Caco-2 (cell line): ENCODE results near the gene ABCA6. TPM values are rescaled to one million over a fixed set of nuclear protein-coding genes. Genes with fewer than 3 reads are reported as not detected.

Experiments
- BruUV-seq: library from RNA; stranded (reverse); fragments of 400-500 nt; replicated peaks from 2 replicates; lab custom pipeline; 2021; lab: Mats Ljungman, UMichigan
- CTCF ChIA-PET: fragments of 300-600 bp; sonication (Branson Sonifier 250); formaldehyde crosslinking; loops from one replicate; lab custom pipeline; 2022; ENCODE audit warnings: antibody characterized with exemption; lab: Charles Lee
- POLR2A ChIA-PET: fragments of 300-600 bp; sonication (Branson Sonifier 250); formaldehyde crosslinking; loops from one replicate; lab custom pipeline; 2022; ENCODE audit warnings: antibody characterized with exemption; lab: Charles Lee
- DNase-seq, 2 experiments: peaks; one replicate each; pipeline versions ENCODE4 v3.0.0 to v3.0.0-alpha.2; 2020 to 2022
- H3K27me3 ChIP-seq: replicated peaks from 2 replicates; pipeline ENCODE4 v1.6.0; 2011; ENCODE audit warnings: low read length; ENCODE audit not compliant: control insufficient read depth, insufficient read depth
- H3K36me3 ChIP-seq: 2 replicates; pipeline ENCODE4 v1.5.1; 2011; ENCODE audit warnings: low read length; ENCODE audit not compliant: control insufficient read depth, insufficient read depth
- H3K4me1 ChIP-seq: fragments of 250-450 bp; sonication (Bioruptor Pico); 2 replicates; pipeline ENCODE4 v1.5.1; 2020; ENCODE audit warnings: mild to moderate bottlenecking
- H3K4me3 ChIP-seq: 2 replicates; pipeline ENCODE4 v1.5.1; 2011; ENCODE audit warnings: low read depth, mild to moderate bottlenecking, control low read depth, low read length
- H3K9me3 ChIP-seq: fragments of 250-450 bp; sonication (Bioruptor Pico); 2 replicates; pipeline ENCODE4 v1.5.1; 2020; ENCODE audit warnings: mild to moderate bottlenecking, moderate library complexity
- H3K27ac Mint-ChIP-seq: one replicate; pipeline ENCODE4 v1.8.0; 2022; ENCODE audit warnings: mixed read lengths; ENCODE audit not compliant: unreplicated experiment
- H3K27me3 Mint-ChIP-seq: one replicate; pipeline ENCODE4 v1.8.0; 2022; ENCODE audit warnings: mixed read lengths; ENCODE audit not compliant: insufficient read depth, unreplicated experiment
- H3K36me3 Mint-ChIP-seq: one replicate; pipeline ENCODE4 v1.8.0; 2022; ENCODE audit warnings: mild to moderate bottlenecking, mixed read lengths; ENCODE audit not compliant: insufficient read depth, unreplicated experiment
- H3K4me1 Mint-ChIP-seq: one replicate; pipeline ENCODE4 v1.8.0; 2022; ENCODE audit warnings: low read depth, mixed read lengths; ENCODE audit not compliant: unreplicated experiment
- H3K4me3 Mint-ChIP-seq: one replicate; pipeline ENCODE4 v1.8.0; 2022; ENCODE audit warnings: mild to moderate bottlenecking, moderate library complexity, mixed read lengths; ENCODE audit not compliant: unreplicated experiment
- H3K9me3 Mint-ChIP-seq: one replicate; pipeline ENCODE4 v1.8.0; 2022; ENCODE audit warnings: mixed read lengths; ENCODE audit not compliant: unreplicated experiment
- intact Hi-C: fragments of 100-400 bp; cut with micrococcal nuclease; formaldehyde crosslinking; loops from one replicate; pipeline ENCODE4 v1.10.0; 2022; ENCODE audit not compliant: unreplicated experiment
- total RNA-seq: library from RNA; stranded (reverse); gene quantifications from 2 replicates; pipeline ENCODE4 v1.2.3, GENCODE V29; 2022
- TF ChIP-seq, protein P1 (sequence below), 2 experiments: fragments of 200-600 bp in 1 of 2; IDR thresholded peaks; 1 replicate in 1 of 2; 2 replicates in 1 of 2; pipeline versions ENCODE4 v1.5.1 to v1.8.0; 2011 to 2022; ENCODE audit warnings: antibody characterized with exemption in 1 of 2, control low read depth in 1 of 2, inconsistent platforms in 1 of 2, low read depth in 1 of 2, low read length in 1 of 2, mild to moderate bottlenecking in 1 of 2, moderate library complexity in 1 of 2; ENCODE audit not compliant: insufficient read depth in 1 of 2, severe bottlenecking in 1 of 2, unreplicated experiment in 1 of 2

ABCA6 gene
- total RNA-seq, 1 experiment from 2014 or later, result 1.8 TPM

DNA sequence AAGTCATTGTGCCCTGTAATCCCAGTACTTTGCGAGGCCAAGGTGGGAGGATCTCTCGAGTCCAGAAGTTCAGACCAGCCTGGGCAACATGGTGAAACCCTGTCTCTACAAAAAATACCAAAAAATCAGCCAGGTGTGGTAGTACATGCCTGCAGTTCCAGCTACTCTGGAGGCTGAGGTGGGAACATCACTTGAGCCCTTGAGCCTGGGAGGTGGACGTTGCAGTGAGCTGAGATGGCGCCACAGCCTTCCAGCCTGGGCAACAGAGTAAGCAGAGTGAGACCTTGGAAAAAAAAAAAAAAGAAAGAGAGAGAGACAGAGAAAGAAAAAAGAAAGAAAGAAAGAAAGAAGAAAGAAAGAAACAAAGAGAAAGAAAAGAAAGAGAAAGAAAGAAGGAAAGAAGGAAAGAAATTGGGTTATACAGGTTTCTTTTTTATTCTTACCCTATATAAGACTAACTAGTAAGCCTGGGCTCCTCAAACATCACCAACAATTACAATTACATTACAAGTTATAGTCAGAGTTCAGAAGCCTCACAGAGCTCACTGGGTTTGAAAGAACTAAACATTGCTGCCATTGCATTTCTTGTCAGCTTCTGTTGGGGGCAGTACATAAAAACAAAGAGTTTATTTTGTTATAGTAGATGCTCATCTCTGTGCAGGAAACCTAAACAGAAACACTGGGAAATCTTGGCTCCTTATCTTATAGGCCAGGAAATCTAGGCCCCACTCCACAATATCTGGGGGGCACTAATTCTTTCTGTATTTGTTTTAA is 74.2 kb downstream of the ABCA6 start:
- CTCF ChIA-PET, result no interaction called here
- no peaks in the 10 kb centered on the region for H3K27me3 Mint-ChIP-seq
- H3K4me1 Mint-ChIP-seq, result peaks cover 36% of the 10 kb centered on the region
- H3K36me3 Mint-ChIP-seq, result peaks cover 13% of the 10 kb centered on the region
- TF ChIP-seq, protein P1, sequence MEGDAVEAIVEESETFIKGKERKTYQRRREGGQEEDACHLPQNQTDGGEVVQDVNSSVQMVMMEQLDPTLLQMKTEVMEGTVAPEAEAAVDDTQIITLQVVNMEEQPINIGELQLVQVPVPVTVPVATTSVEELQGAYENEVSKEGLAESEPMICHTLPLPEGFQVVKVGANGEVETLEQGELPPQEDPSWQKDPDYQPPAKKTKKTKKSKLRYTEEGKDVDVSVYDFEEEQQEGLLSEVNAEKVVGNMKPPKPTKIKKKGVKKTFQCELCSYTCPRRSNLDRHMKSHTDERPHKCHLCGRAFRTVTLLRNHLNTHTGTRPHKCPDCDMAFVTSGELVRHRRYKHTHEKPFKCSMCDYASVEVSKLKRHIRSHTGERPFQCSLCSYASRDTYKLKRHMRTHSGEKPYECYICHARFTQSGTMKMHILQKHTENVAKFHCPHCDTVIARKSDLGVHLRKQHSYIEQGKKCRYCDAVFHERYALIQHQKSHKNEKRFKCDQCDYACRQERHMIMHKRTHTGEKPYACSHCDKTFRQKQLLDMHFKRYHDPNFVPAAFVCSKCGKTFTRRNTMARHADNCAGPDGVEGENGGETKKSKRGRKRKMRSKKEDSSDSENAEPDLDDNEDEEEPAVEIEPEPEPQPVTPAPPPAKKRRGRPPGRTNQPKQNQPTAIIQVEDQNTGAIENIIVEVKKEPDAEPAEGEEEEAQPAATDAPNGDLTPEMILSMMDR (IDR thresholded peaks at IDR 0.05; ENCODE audit: insufficient read depth in 1 of 2, low read depth in 1 of 2, low read length in 1 of 2, severe bottlenecking in 1 of 2, unreplicated experiment in 1 of 2), result no peak
- H3K27ac Mint-ChIP-seq, result no peak overlapping the region
- POLR2A ChIA-PET, result no interaction called here
- H3K4me3 ChIP-seq, result no peak overlapping the region
- 0 out of 2 replicates have a peak, but pooled peaks cover 2% of the 10 kb centered on the region for H3K9me3 ChIP-seq
- no peak for DNase-seq
- intact Hi-C loops, result no loop called here
- peaks cover 20% of the 10 kb centered on the region; the same call in 1 of the 2 replicates for H3K4me1 ChIP-seq
- peaks cover 19% of the 10 kb centered on the region for H3K9me3 Mint-ChIP-seq
- H3K27me3 ChIP-seq, result no peaks in the 10 kb centered on the region
- BruUV-seq, result no TSS peak
- no peaks in the 10 kb centered on the region for H3K36me3 ChIP-seq
- H3K4me3 Mint-ChIP-seq, result no peak overlapping the region

DNA sequence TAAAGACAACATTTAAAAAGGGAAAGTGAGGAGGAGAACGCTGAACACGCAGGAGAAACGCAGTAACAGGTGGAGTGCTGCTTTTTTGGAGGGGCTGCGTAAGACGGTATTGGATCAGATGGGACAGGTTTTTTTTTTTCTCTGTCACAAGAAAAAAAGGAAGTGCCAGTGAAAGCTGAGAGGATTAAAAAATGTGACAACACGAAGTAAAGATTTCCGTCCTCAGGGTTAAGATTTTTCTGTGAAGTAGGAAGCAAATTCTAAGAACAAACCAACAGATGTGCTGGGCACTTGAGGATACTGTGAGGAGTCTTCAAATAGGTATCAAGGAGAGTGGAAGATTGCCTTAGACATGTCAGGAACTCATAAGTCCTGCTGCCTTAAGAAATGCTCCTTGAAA is 75.2 kb downstream of the ABCA6 start:
- Mint-ChIP-seq H3K27me3 (no peaks in the 10 kb centered on the region), H3K27ac (no peak overlapping the region), H3K4me3 (no peak overlapping the region), H3K4me1 (peaks cover 26% of the 10 kb centered on the region), H3K9me3 (peaks cover 19% of the 10 kb centered on the region), H3K36me3 (peaks cover 10% of the 10 kb centered on the region)
- H3K36me3 ChIP-seq, result no peaks in the 10 kb centered on the region
- CTCF ChIA-PET, result no interaction called here
- TF ChIP-seq, protein P1 (IDR thresholded peaks at IDR 0.05; ENCODE audit: insufficient read depth in 1 of 2, low read depth in 1 of 2, low read length in 1 of 2, severe bottlenecking in 1 of 2, unreplicated experiment in 1 of 2), result no peak
- 0 out of 2 replicates have a peak, but pooled peaks cover 2% of the 10 kb centered on the region for H3K9me3 ChIP-seq
- POLR2A ChIA-PET, result no interaction called here
- no peaks in the 10 kb centered on the region for H3K27me3 ChIP-seq
- BruUV-seq, result no TSS peak
- H3K4me1 ChIP-seq, result peaks cover 11% of the 10 kb centered on the region; the same call in 1 of the 2 replicates
- intact Hi-C loops, result no loop called here
- DNase-seq, result no peak
- H3K4me3 ChIP-seq, result no peak overlapping the region

DNA sequence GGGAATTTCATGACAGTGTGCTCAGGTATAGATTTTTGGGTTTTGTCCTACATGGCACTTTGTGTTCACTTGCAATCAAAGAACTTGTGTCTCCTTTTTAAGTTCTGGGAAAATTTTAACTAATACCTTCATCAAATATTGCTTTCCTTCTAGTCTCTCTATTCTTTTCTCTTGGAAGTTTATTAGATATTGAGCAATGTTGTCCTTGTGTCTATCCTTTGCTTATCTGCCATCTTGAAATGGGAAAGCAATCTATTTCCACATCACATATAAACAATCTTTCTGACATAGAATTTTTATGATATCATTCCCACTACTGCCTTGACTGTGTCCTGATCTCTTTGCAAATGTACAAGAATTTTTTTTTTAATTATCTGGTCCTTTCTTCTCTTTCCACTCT is 76.6 kb downstream of the ABCA6 start:
- Histone ChIP-seq H3K27me3 (no peaks in the 10 kb centered on the region), H3K36me3 (no peaks in the 10 kb centered on the region), H3K9me3 (0 out of 2 replicates have a peak, but pooled peaks cover 2% of the 10 kb centered on the region), H3K4me3 (no peak overlapping the region), H3K4me1 (no peaks in the 10 kb centered on the region)
- Mint-ChIP-seq H3K36me3 (peaks cover 6% of the 10 kb centered on the region), H3K4me3 (no peak overlapping the region), H3K27me3 (no peaks in the 10 kb centered on the region), H3K4me1 (peaks cover 21% of the 10 kb centered on the region), H3K27ac (peak overlapping the region; percentile 28), H3K9me3 (peaks cover 19% of the 10 kb centered on the region)
- POLR2A ChIA-PET, result no interaction called here
- TF ChIP-seq, protein P1 (IDR thresholded peaks at IDR 0.05; ENCODE audit: insufficient read depth in 1 of 2, low read depth in 1 of 2, low read length in 1 of 2, severe bottlenecking in 1 of 2, unreplicated experiment in 1 of 2), result no peak
- CTCF ChIA-PET, result no interaction called here
- intact Hi-C loops, result no loop called here
- BruUV-seq, result no TSS peak
- DNase-seq, result no peak
